OCI-LY1 (cell line): Measurements from ENCODE around the gene OGDHL.

Experiments used
- H2AFZ ChIP-seq: fragments of 200-600 bp; sonication (generic), shearing (Covaris generic); 2 replicates; pipeline ENCODE4 v1.6.0; 2014; ENCODE audit warnings: antibody characterized with exemption, mild to moderate bottlenecking, low read length
- H3F3A ChIP-seq: fragments of 200-600 bp; sonication (generic), shearing (Covaris generic); 2 replicates; pipeline ENCODE4 v1.6.0; 2014; ENCODE audit warnings: mild to moderate bottlenecking, antibody characterized with exemption, low read length, moderate library complexity; ENCODE audit not compliant: insufficient read depth
- H3K27ac ChIP-seq: fragments of 200-600 bp; sonication (generic); 2 replicates; pipeline ENCODE4 v1.5.1; 2014; ENCODE audit warnings: low read length, mixed run types, mild to moderate bottlenecking, low read depth; ENCODE audit not compliant: poor library complexity, severe bottlenecking
- H3K27me3 ChIP-seq: fragments of 200-600 bp; sonication (generic); 2 replicates; pipeline ENCODE4 v1.6.0; 2014; ENCODE audit warnings: antibody characterized with exemption, mild to moderate bottlenecking, low read length, moderate library complexity; ENCODE audit not compliant: insufficient read depth
- H3K36me3 ChIP-seq: fragments of 200-600 bp; sonication (generic); 2 replicates; pipeline ENCODE4 v1.6.1; 2014; ENCODE audit warnings: mild to moderate bottlenecking, antibody characterized with exemption, low read length, moderate library complexity, mixed read lengths; ENCODE audit not compliant: insufficient read depth
- H3K4me1 ChIP-seq: fragments of 200-600 bp; sonication (generic); 2 replicates; pipeline ENCODE4 v1.5.1; 2014; ENCODE audit warnings: mild to moderate bottlenecking, low read length, moderate library complexity; ENCODE audit not compliant: insufficient read depth, severe bottlenecking
- H3K4me2 ChIP-seq: fragments of 200-600 bp; sonication (generic), shearing (Covaris generic); 2 replicates; pipeline ENCODE4 v1.6.1; 2014; ENCODE audit warnings: low read length
- H3K4me3 ChIP-seq: fragments of 200-600 bp; sonication (generic); 2 replicates; pipeline ENCODE4 v1.5.1; 2014; ENCODE audit warnings: low read length, low read depth, mild to moderate bottlenecking, mixed read lengths; ENCODE audit not compliant: poor library complexity, severe bottlenecking
- H3K79me2 ChIP-seq: fragments of 200-600 bp; shearing (Covaris generic); 2 replicates; pipeline ENCODE4 v1.6.1; 2016; ENCODE audit warnings: mixed run types, low read length, mixed read lengths; ENCODE audit not compliant: insufficient read depth
- H3K9ac ChIP-seq: fragments of 200-600 bp; sonication (generic), shearing (Covaris generic); 2 replicates; pipeline ENCODE4 v1.6.1; 2014; ENCODE audit warnings: mild to moderate bottlenecking, low read length, mixed read lengths
- H3K9me2 ChIP-seq: fragments of 200-600 bp; sonication (generic), shearing (Covaris generic); 2 replicates; pipeline ENCODE4 v1.6.1; 2014; ENCODE audit warnings: low read depth, mild to moderate bottlenecking, low read length, mixed read lengths
- H3K9me3 ChIP-seq: fragments of 200-600 bp; shearing (Covaris generic); 2 replicates; pipeline ENCODE4 v1.6.1; 2014; ENCODE audit warnings: low read length, mixed read lengths
- H4K20me1 ChIP-seq: fragments of 200-600 bp; sonication (generic), shearing (Covaris generic); 2 replicates; pipeline ENCODE4 v1.6.0; 2016; ENCODE audit warnings: mild to moderate bottlenecking, low read length; ENCODE audit not compliant: insufficient read depth
- EZH2 ChIP-seq: fragments of 200-600 bp; sonication (generic), shearing (Covaris generic); IDR thresholded peaks from 2 replicates; pipeline ENCODE4 v1.8.0; 2017; ENCODE audit warnings: borderline replicate concordance, mixed run types, mild to moderate bottlenecking, antibody characterized with exemption, low read length, moderate library complexity, mixed read lengths
- TF ChIP-seq, protein P1 (sequence below): fragments of 200-600 bp; sonication (generic), shearing (Covaris generic); IDR thresholded peaks from 2 replicates; pipeline ENCODE4 v1.5.1; 2017; ENCODE audit warnings: mild to moderate bottlenecking, antibody characterized with exemption, low read length, moderate library complexity, mixed read lengths

Gene OGDHL

DNA sequence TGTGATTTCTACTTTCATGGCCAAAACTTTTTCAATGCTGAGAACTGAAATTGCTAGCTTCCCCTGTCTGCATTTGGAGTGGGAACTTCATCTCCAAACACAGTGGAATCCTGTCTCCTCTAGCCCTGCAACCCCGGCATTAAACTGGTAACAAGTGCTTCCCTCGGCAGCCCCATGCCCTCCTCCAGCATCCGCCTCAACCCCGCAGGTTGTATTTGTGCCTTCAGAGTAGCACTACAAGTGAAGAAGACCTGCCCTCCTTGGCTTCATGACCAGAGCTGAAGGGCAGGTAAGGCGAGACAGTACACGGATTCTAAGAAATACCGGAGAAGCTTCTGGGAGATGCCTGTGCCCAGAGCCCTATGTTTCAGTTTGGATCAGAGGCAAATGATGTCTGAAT lies 65.8 kb downstream of the OGDHL start:
- TF ChIP-seq, protein P1, sequence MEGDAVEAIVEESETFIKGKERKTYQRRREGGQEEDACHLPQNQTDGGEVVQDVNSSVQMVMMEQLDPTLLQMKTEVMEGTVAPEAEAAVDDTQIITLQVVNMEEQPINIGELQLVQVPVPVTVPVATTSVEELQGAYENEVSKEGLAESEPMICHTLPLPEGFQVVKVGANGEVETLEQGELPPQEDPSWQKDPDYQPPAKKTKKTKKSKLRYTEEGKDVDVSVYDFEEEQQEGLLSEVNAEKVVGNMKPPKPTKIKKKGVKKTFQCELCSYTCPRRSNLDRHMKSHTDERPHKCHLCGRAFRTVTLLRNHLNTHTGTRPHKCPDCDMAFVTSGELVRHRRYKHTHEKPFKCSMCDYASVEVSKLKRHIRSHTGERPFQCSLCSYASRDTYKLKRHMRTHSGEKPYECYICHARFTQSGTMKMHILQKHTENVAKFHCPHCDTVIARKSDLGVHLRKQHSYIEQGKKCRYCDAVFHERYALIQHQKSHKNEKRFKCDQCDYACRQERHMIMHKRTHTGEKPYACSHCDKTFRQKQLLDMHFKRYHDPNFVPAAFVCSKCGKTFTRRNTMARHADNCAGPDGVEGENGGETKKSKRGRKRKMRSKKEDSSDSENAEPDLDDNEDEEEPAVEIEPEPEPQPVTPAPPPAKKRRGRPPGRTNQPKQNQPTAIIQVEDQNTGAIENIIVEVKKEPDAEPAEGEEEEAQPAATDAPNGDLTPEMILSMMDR, result no peak
- TF ChIP-seq EZH2, result no peak
- Histone ChIP-seq H3K27me3 (no peaks in the 10 kb centered on the region), H4K20me1 (no peaks in the 10 kb centered on the region)

GRCh38 chr10:49694466-49694865 lies 67.7 kb downstream of the OGDHL start:
- H2AFZ ChIP-seq, result no peak overlapping the region
- H3K4me1 ChIP-seq, result no peaks in the 10 kb centered on the region
- H3K4me2 ChIP-seq, result no peak overlapping the region
- no peaks in the 10 kb centered on the region for H3K79me2 ChIP-seq
- H3K9me2 ChIP-seq, result no peaks in the 10 kb centered on the region
- no peak overlapping the region for H3K27ac ChIP-seq
- no peaks in the 10 kb centered on the region for H3F3A ChIP-seq
- H3K9me3 ChIP-seq, result no peaks in the 10 kb centered on the region
- H3K27me3 ChIP-seq, result no peaks in the 10 kb centered on the region
- no peak overlapping the region for H3K4me3 ChIP-seq
- H3K9ac ChIP-seq, result no peak overlapping the region
- H4K20me1 ChIP-seq, result no peaks in the 10 kb centered on the region
- TF ChIP-seq, protein P1, result no peak
- no peak for TF ChIP-seq EZH2
- no peaks in the 10 kb centered on the region for H3K36me3 ChIP-seq

More for the DNA sequence above, 65.8 kb downstream of the OGDHL start:
- no peak overlapping the region for H2AFZ ChIP-seq
- no peaks in the 10 kb centered on the region for H3K4me1 ChIP-seq
- H3K4me2 ChIP-seq, result no peak overlapping the region
- H3K36me3 ChIP-seq, result no peaks in the 10 kb centered on the region
- H3K9me3 ChIP-seq, result no peaks in the 10 kb centered on the region
- no peaks in the 10 kb centered on the region for H3K79me2 ChIP-seq
- H3K27ac ChIP-seq, result no peak overlapping the region
- no peaks in the 10 kb centered on the region for H3K9me2 ChIP-seq
- H3K4me3 ChIP-seq, result no peak overlapping the region
- no peak overlapping the region for H3K9ac ChIP-seq
- no peaks in the 10 kb centered on the region for H3F3A ChIP-seq

DNA sequence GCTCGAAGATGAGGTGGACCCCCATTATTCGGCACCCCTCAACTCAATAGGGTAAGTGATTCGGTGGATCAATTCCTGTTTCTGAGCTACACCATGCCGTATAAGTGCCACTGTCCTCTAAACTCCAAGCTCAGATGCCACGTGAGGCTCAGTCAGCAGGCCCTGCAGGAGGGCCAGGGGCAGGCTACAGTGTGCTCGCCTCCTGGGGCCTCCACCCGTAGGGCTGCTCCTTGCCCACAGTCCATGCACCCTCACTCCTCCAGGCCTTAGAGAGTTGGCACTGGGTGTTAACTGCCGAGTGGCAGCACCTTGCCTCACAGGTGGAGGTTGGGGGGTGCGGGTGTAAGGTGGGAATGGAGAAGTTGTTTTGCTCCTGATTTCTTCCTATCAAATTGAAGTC lies 70.5 kb downstream of the OGDHL start:
- Histone ChIP-seq H4K20me1 (no peaks in the 10 kb centered on the region), H3K9me2 (no peaks in the 10 kb centered on the region), H3K36me3 (no peaks in the 10 kb centered on the region), H3K4me3 (no peak overlapping the region), H3F3A (no peaks in the 10 kb centered on the region), H3K9ac (no peak overlapping the region), H3K9me3 (no peaks in the 10 kb centered on the region), H3K27me3 (no peaks in the 10 kb centered on the region), H2AFZ (no peak overlapping the region), H3K4me1 (no peaks in the 10 kb centered on the region), H3K27ac (no peak overlapping the region), H3K4me2 (no peak overlapping the region), H3K79me2 (no peaks in the 10 kb centered on the region)
- TF ChIP-seq, protein P1, result no peak
- TF ChIP-seq EZH2, result no peak
